ENCODE measurements around the gene SLC35F2. TPM values are rescaled to one million over a fixed set of nuclear protein-coding genes. Genes with fewer than 3 reads are reported as not detected.
"Not testable (repeated sequence)": the region's sequence is repeated elsewhere in the genome, so short reads cannot be mapped to it uniquely, and the experiment has no call there.

Gene SLC35F2
- total RNA-seq, 1 experiment from 2014 or later: 62.4 TPM

GRCh38 chr11:107834995-107835394 is 23.6 kb downstream of the SLC35F2 start:
- no peak overlapping the region for H3K4me3 Mint-ChIP-seq (ENCODE audit: unreplicated experiment)
- BruUV-seq (replicated peaks): no TSS peak
- POLR2A ChIA-PET: interaction anchor here (0.6 to 1.3 kb wide), 2 partner anchors 9 to 116 kb away, joined by 3 to 4 read pairs; no protein-coding TSS in a partner anchor
- H3K9me3 Mint-ChIP-seq (ENCODE audit: unreplicated experiment): no peaks in the 10 kb centered on the region
- peaks cover 4% of the 10 kb centered on the region for H3K36me3 Mint-ChIP-seq (ENCODE audit: insufficient read depth, unreplicated experiment)
- no peak overlapping the region for H3K27ac Mint-ChIP-seq (ENCODE audit: low read depth, unreplicated experiment)
- intact Hi-C loops (cut with micrococcal nuclease): no loop called here
- no peak for DNase-seq (ENCODE audit: unreplicated experiment)
- CTCF ChIA-PET: interaction anchor here (0.6 to 0.9 kb wide), 3 partner anchors 8 to 261 kb away, joined by 3 to 4 read pairs (median 3); no protein-coding TSS in a partner anchor
- TF ChIP-seq, protein P1, sequence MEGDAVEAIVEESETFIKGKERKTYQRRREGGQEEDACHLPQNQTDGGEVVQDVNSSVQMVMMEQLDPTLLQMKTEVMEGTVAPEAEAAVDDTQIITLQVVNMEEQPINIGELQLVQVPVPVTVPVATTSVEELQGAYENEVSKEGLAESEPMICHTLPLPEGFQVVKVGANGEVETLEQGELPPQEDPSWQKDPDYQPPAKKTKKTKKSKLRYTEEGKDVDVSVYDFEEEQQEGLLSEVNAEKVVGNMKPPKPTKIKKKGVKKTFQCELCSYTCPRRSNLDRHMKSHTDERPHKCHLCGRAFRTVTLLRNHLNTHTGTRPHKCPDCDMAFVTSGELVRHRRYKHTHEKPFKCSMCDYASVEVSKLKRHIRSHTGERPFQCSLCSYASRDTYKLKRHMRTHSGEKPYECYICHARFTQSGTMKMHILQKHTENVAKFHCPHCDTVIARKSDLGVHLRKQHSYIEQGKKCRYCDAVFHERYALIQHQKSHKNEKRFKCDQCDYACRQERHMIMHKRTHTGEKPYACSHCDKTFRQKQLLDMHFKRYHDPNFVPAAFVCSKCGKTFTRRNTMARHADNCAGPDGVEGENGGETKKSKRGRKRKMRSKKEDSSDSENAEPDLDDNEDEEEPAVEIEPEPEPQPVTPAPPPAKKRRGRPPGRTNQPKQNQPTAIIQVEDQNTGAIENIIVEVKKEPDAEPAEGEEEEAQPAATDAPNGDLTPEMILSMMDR (IDR thresholded peaks at IDR 0.05; ENCODE audit: unreplicated experiment): no peak
- peaks cover 34% of the 10 kb centered on the region for H3K4me1 Mint-ChIP-seq (ENCODE audit: insufficient read depth, unreplicated experiment)
- no peaks in the 10 kb centered on the region for H3K27me3 Mint-ChIP-seq (ENCODE audit: insufficient read depth, unreplicated experiment)

DNA sequence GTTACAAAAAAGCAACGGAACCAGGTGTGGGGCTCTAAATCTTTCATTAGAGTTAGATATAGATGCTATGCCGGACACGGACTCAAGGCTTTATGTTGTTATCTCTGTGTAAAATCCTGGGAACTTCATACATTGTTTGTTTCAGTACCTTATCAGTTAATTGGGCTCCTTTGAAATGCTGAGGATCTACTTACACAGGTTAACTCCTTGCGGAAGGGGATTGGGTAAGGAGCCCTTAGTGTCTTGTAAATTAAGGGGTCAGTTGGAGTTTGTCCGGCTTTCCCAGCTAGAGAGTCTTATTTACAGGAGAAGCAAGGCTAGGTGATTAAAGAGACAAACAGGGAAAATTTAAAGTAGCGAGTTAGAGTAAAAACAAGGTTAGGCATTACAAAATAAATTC is 24.7 kb downstream of the SLC35F2 start:
- DNase-seq (ENCODE audit: unreplicated experiment); H3K36me3 Mint-ChIP-seq (ENCODE audit: insufficient read depth, unreplicated experiment); intact Hi-C loops (cut with micrococcal nuclease); H3K4me3 Mint-ChIP-seq (ENCODE audit: unreplicated experiment); POLR2A ChIA-PET; H3K9me3 Mint-ChIP-seq (ENCODE audit: unreplicated experiment); H3K27ac Mint-ChIP-seq (ENCODE audit: low read depth, unreplicated experiment); BruUV-seq (replicated peaks); H3K27me3 Mint-ChIP-seq (ENCODE audit: insufficient read depth, unreplicated experiment): not testable (repeated sequence)
- H3K4me1 Mint-ChIP-seq (ENCODE audit: insufficient read depth, unreplicated experiment): peaks cover 28% of the 10 kb centered on the region
- CTCF ChIA-PET: interaction anchor here (0.7 kb wide), 1 partner anchor 60 kb away, joined by 3 read pairs; no protein-coding TSS in a partner anchor

DNA sequence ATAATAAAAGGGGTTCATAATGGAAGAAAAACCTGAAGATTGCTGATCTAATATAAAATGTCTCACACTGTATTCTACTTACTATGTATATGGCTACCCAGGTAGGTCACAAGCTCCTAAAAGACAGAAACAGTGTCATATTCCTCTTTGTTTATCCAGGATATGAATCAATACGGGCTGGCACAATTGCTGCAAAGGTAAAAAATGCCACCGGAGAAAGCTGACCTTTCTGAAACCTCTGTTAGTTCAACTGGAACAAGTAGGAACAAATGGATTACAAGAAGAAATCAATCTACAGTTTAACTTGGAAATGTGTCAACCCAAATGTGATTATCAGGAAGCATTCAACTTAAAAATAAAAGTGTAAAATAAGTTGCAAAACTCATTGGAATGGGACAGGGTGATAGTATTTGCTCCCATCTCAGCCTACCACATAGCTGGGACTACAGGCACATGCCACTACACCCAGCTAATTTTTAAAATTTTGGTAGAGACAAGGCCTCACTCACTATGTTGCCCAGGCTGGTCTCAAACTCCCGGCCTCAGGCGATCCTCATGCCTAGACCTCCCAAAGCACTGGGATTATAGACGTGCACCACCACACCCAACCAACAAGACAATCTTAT is 27.6 kb downstream of the SLC35F2 start:
- DNase-seq (ENCODE audit: unreplicated experiment): peak; percentile 46
- BruUV-seq (replicated peaks): no TSS peak
- CTCF ChIA-PET: interaction anchor here (0.6 to 1.4 kb wide), 5 partner anchors 9 to 36 kb away, joined by 3 to 5 read pairs (median 3); no protein-coding TSS in a partner anchor

GRCh38 chr11:107827041-107827440 is 31.5 kb downstream of the SLC35F2 start:
- DNase-seq (ENCODE audit: unreplicated experiment): no peak
- H3K4me1 Mint-ChIP-seq (ENCODE audit: insufficient read depth, unreplicated experiment): peaks cover 39% of the 10 kb centered on the region
- H3K36me3 Mint-ChIP-seq (ENCODE audit: insufficient read depth, unreplicated experiment): no peaks in the 10 kb centered on the region
- BruUV-seq (replicated peaks): no TSS peak
- TF ChIP-seq, protein P1 (IDR thresholded peaks at IDR 0.05; ENCODE audit: unreplicated experiment): no peak
- peak overlapping the region; percentile 39 for H3K27ac Mint-ChIP-seq (ENCODE audit: low read depth, unreplicated experiment)
- intact Hi-C loops (cut with micrococcal nuclease): loop anchor here (2.0 kb wide), 1 partner anchor 14 kb away; no protein-coding TSS in a partner anchor
- ChIA-PET CTCF (interaction anchor here (0.7 to 1.2 kb wide), 4 partner anchors 8 to 292 kb away, joined by 3 to 5 read pairs (median 4); no protein-coding TSS in a partner anchor), POLR2A (interaction anchor here (1.5 to 6.8 kb wide), 2 partner anchors 15 kb away, joined by 3 to 78 read pairs; no protein-coding TSS in a partner anchor)
- H3K27me3 Mint-ChIP-seq (ENCODE audit: insufficient read depth, unreplicated experiment): no peaks in the 10 kb centered on the region
- H3K9me3 Mint-ChIP-seq (ENCODE audit: unreplicated experiment): no peaks in the 10 kb centered on the region
- H3K4me3 Mint-ChIP-seq (ENCODE audit: unreplicated experiment): no peak overlapping the region

More for the DNA sequence above, 27.6 kb downstream of the SLC35F2 start:
- TF ChIP-seq, protein P1 (IDR thresholded peaks at IDR 0.05; ENCODE audit: unreplicated experiment): no peak
- Mint-ChIP-seq H3K9me3 (ENCODE audit: unreplicated experiment) (no peaks in the 10 kb centered on the region), H3K27ac (ENCODE audit: low read depth, unreplicated experiment) (peak overlapping the region; percentile 76), H3K27me3 (ENCODE audit: insufficient read depth, unreplicated experiment) (no peaks in the 10 kb centered on the region), H3K36me3 (ENCODE audit: insufficient read depth, unreplicated experiment) (no peaks in the 10 kb centered on the region), H3K4me1 (ENCODE audit: insufficient read depth, unreplicated experiment) (peaks cover 34% of the 10 kb centered on the region), H3K4me3 (ENCODE audit: unreplicated experiment) (peak overlapping the region; percentile 16)
- POLR2A ChIA-PET: interaction anchor here (0.6 to 6.8 kb wide), 9 partner anchors 10 to 318 kb away, joined by 3 to 78 read pairs (median 4); partner anchors contain the start of genes CUL5 and SLC35F2
- intact Hi-C loops (cut with micrococcal nuclease): no loop called here
